HepG2 (cell line): ENCODE results near the gene TM9SF3. TPM values are rescaled to one million over a fixed set of nuclear protein-coding genes. Genes with fewer than 3 reads are reported as not detected.

ENCODE experiments used
- AGO1 ChIP-seq: fragments of 200-400 bp; formaldehyde crosslinking; IDR thresholded peaks from 2 replicates; pipeline ENCODE4 v1.6.1; 2017; ENCODE audit warnings: mild to moderate bottlenecking, low read depth, low read length, moderate library complexity; ENCODE audit not compliant: poor library complexity, severe bottlenecking
- HMG20B ChIP-seq: conservative IDR thresholded peaks from 2 replicates; pipeline ENCODE4 v1.6.1; 2016; ENCODE audit warnings: missing genetic modification reagents, missing compliant biosample characterization
- HMGXB4 ChIP-seq, 2 experiments: sonication (generic) in 1 of 2; formaldehyde crosslinking in 1 of 2; IDR thresholded peaks; 2 replicates each; pipeline versions ENCODE4 v1.4.0 to v1.6.1; 2018 to 2020; ENCODE audit warnings: missing genetic modification reagents in 2 of 2, borderline replicate concordance in 1 of 2, low read depth in 1 of 2, mild to moderate bottlenecking in 1 of 2, missing biosample characterization in 1 of 2
- HNRNPLL ChIP-seq: fragments of 200-400 bp; formaldehyde crosslinking; IDR thresholded peaks from 2 replicates; pipeline ENCODE4 v1.6.1; 2017; ENCODE audit warnings: mild to moderate bottlenecking, low read depth, low read length; ENCODE audit not compliant: poor library complexity, severe bottlenecking
- MED1 ChIP-seq: sonication (generic); formaldehyde crosslinking; IDR thresholded peaks from 2 replicates; pipeline ENCODE4 v1.4.0; 2020; ENCODE audit warnings: missing genetic modification reagents
- MED13 ChIP-seq: sonication (generic); formaldehyde crosslinking; IDR thresholded peaks from 2 replicates; pipeline ENCODE4 v1.5.0; 2020; ENCODE audit warnings: missing genetic modification reagents
- MYNN ChIP-seq: sonication (generic); formaldehyde crosslinking; IDR thresholded peaks from 2 replicates; pipeline ENCODE4 v1.4.0; 2020; ENCODE audit warnings: mild to moderate bottlenecking, low read depth, missing genetic modification reagents
- RNF2 ChIP-seq: fragments of 450-650 bp; conservative IDR thresholded peaks from 2 replicates; pipeline ENCODE4 v1.6.1; 2016; ENCODE audit warnings: low read depth
- SNRNP70 ChIP-seq: fragments of 200-400 bp; formaldehyde crosslinking; IDR thresholded peaks from 2 replicates; pipeline ENCODE4 v1.6.1; 2017; ENCODE audit warnings: mild to moderate bottlenecking, low read depth, low read length, moderate library complexity
- SOX6 ChIP-seq, 2 experiments: fragments of 450-650 bp in 1 of 2; sonication (generic) in 1 of 2; formaldehyde crosslinking in 1 of 2; IDR thresholded peaks; 2 replicates each; pipeline versions ENCODE4 v1.4.0 to v1.6.1; 2017 to 2020; ENCODE audit warnings: antibody characterized with exemption in 1 of 2, mild to moderate bottlenecking in 1 of 2, missing genetic modification reagents in 1 of 2
- TRIM22 ChIP-seq: fragments of 450-650 bp; IDR thresholded peaks from 2 replicates; pipeline ENCODE4 v1.6.1; 2017
- ZNF605 ChIP-seq: sonication (generic); formaldehyde crosslinking; IDR thresholded peaks from 2 replicates; pipeline ENCODE4 v1.8.0; 2022; ENCODE audit warnings: mild to moderate bottlenecking, missing genetic modification reagents
- ZNF772 ChIP-seq: sonication (generic); formaldehyde crosslinking; IDR thresholded peaks from 2 replicates; pipeline ENCODE4 v1.5.0; 2020; ENCODE audit warnings: mild to moderate bottlenecking, missing genetic modification reagents
- polyA plus RNA-seq, 8 experiments: library from polyadenylated mRNA; depleted of rRNA in 3 of 8; stranded (reverse) in 7 of 8; unstranded in 1 of 8; fragments of >200 nt; fragmentation: Illumina TruSeq in 4 of 8; extraction: Trizol in 4 of 8; gene quantifications; 2 replicates each; pipeline versions ENCODE4 v1.2.1 to v1.2.3, GENCODE V29; 2011 to 2016; ENCODE audit warnings: low read depth in 4 of 8, missing spikeins in 1 of 8, mixed read lengths in 1 of 8; ENCODE audit not compliant: insufficient read depth in 1 of 8
- total RNA-seq, 5 experiments: library from RNA; depleted of rRNA; stranded (reverse); fragments of >200 nt; fragmentation: Illumina TruSeq; extraction: Trizol; gene quantifications; 2 replicates each; pipeline ENCODE4 v1.2.3, GENCODE V29; 2016; ENCODE audit warnings: low read depth in 1 of 5
- TF ChIP-seq, protein P1 (sequence below): sonication (generic); formaldehyde crosslinking; IDR thresholded peaks from 2 replicates; pipeline ENCODE4 v1.5.0; 2020; ENCODE audit warnings: missing genetic modification reagents, mild to moderate bottlenecking, borderline replicate concordance
- TF ChIP-seq, protein P2 (sequence below): sonication (generic); formaldehyde crosslinking; IDR thresholded peaks from one replicate; pipeline ENCODE4 v1.5.1; 2020; ENCODE audit warnings: mild to moderate bottlenecking, missing genetic modification reagents; ENCODE audit errors: not compliant biosample characterization

TM9SF3 gene
- total and polyA plus RNA-seq, 2 of the 13 experiments (the other 11 are each of a cell fraction or from before 2014, with no cell fraction given), result 43.8 to 120 TPM

DNA sequence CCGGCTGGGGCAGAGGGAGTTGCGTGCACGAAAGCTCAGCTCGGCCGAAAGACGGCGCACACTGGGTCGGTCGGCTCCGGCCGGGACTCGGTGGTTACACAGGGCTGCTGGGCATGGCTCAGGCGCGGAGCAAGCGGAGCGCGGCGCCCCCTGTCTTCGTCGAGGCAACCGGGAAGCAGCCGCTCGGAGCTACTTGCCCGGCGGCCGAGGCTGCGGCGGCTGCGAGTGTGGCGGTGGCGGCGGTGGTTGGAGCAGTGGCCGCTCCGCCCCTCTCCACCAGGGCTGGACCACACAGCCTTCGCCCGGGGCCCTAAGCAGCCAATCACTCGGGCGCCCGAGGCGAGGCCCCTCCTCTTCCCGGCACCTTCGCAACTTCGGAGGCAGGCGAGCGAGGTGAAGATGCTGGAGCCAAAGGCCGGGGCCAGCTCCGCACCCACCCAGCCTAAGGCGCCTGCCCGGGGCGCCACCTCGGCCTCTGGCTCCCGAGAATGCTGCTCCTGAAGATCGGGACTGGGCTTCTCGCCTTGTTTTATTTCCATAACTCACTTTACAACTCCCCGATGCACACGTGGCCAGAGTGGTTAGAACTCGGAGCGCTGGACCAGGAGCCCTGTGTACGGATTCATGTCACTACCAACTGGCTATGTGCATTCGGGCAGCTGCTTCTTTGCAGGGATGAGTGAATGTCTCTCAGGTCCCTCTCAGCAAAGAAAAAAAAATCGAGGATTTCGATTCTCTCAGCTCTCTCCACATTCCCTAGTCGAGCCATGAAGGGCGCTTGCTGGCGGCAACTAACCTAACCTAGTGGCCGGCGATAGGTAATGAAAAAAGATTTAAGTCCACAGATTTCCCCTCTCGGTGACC, 72.9 kb downstream of the TM9SF3 start, which contains the start of gene TLL2 (continued):
- TF ChIP-seq HMGXB4 (CRISPR knock-in tag; IDR thresholded peaks at IDR 0.05; ENCODE audit: borderline replicate concordance in 1 of 2, low read depth in 1 of 2) (peak in 1 of 2 experiments; percentile 96; a peak in 3 of 4 replicates), SNRNP70 (no peak), MED13 (CRISPR knock-in tag) (peak; percentile 50; the same call in 1 of the 2 replicates), SOX6 (IDR thresholded peaks at IDR 0.05) (no peak), SOX6 (CRISPR knock-in tag; IDR thresholded peaks at IDR 0.05) (peak; percentile 59), MYNN (CRISPR knock-in tag) (peak; percentile 42; the same call in 1 of the 2 replicates), ZNF605 (CRISPR knock-in tag) (no peak), HNRNPLL (peak; percentile 95), AGO1 (peak; percentile 40), HMG20B (CRISPR knock-in tag) (no peak), TRIM22 (no peak), MED1 (CRISPR knock-in tag) (peak; percentile 61; the same call in 1 of the 2 replicates), ZNF772 (CRISPR knock-in tag) (no peak), RNF2 (peak; percentile 83; the same call in 1 of the 2 replicates)
- TF ChIP-seq, protein P1, sequence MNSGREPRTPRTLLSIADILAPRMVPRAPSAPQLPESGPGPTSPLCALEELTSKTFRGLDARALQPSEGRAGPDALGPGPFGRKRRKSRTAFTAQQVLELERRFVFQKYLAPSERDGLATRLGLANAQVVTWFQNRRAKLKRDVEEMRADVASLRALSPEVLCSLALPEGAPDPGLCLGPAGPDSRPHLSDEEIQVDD, result 0 out of 2 replicates have a peak, but pooled peaks have one; percentile 22
- TF ChIP-seq, protein P2, sequence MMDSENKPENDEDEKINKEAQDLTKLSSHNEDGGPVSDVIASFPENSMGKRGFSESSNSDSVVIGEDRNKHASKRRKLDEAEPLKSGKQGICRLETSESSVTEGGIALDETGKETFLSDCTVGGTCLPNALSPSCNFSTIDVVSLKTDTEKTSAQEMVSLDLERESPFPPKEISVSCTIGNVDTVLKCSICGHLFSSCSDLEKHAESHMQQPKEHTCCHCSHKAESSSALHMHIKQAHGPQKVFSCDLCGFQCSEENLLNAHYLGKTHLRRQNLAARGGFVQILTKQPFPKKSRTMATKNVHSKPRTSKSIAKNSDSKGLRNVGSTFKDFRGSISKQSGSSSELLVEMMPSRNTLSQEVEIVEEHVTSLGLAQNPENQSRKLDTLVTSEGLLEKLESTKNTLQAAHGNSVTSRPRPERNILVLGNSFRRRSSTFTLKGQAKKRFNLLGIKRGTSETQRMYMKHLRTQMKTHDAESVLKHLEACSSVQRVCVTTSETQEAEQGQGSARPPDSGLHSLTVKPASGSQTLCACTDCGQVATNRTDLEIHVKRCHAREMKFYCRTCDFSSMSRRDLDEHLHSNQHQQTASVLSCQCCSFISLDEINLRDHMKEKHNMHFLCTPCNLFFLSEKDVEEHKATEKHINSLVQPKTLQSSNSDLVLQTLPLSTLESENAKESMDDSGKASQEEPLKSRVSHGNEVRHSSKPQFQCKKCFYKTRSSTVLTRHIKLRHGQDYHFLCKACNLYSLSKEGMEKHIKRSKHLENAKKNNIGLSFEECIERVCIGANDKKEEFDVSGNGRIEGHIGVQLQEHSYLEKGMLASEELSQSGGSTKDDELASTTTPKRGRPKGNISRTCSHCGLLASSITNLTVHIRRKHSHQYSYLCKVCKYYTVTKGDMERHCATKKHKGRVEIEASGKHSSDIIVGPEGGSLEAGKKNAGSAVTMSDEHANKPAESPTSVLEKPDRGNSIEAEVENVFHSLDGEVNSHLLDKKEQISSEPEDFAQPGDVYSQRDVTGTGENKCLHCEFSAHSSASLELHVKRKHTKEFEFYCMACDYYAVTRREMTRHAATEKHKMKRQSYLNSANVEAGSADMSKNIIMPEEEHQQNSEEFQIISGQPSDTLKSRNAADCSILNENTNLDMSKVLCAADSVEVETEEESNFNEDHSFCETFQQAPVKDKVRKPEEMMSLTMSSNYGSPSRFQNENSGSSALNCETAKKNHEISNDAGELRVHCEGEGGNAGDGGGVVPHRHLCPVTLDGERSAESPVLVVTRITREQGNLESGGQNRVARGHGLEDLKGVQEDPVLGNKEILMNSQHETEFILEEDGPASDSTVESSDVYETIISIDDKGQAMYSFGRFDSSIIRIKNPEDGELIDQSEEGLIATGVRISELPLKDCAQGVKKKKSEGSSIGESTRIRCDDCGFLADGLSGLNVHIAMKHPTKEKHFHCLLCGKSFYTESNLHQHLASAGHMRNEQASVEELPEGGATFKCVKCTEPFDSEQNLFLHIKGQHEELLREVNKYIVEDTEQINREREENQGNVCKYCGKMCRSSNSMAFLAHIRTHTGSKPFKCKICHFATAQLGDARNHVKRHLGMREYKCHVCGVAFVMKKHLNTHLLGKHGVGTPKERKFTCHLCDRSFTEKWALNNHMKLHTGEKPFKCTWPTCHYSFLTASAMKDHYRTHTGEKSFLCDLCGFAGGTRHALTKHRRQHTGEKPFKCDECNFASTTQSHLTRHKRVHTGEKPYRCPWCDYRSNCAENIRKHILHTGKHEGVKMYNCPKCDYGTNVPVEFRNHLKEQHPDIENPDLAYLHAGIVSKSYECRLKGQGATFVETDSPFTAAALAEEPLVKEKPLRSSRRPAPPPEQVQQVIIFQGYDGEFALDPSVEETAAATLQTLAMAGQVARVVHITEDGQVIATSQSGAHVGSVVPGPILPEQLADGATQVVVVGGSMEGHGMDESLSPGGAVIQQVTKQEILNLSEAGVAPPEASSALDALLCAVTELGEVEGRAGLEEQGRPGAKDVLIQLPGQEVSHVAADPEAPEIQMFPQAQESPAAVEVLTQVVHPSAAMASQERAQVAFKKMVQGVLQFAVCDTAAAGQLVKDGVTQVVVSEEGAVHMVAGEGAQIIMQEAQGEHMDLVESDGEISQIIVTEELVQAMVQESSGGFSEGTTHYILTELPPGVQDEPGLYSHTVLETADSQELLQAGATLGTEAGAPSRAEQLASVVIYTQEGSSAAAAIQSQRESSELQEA (CRISPR knock-in tag), result peak; percentile 40
